Measurements from ENCODE around the gene CNOT4.

DNA sequence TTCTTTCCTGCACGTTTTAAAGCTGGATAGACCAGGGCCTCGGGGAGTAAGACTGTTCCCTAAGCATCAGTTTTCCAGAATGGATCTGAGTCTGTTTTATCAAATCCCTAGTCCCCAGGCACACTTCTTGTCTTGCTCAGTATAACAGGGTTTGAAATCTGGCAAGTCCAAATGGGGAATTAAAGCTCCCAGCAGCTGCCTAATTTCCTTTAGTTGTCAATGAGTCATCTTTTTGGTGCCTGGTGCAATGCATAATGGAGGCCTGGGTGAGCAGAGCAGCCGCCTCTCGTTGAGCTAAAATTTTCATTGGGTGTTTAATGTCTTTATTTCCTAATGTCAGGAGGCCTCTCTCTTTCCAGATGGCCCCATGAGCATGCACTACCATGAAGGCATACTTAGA lies 188.3 kb downstream of the CNOT4 start:
- TF ChIP-seq POLR2A (IDR thresholded peaks at IDR 0.05) = no peak
- TF ChIP-seq, protein P1, sequence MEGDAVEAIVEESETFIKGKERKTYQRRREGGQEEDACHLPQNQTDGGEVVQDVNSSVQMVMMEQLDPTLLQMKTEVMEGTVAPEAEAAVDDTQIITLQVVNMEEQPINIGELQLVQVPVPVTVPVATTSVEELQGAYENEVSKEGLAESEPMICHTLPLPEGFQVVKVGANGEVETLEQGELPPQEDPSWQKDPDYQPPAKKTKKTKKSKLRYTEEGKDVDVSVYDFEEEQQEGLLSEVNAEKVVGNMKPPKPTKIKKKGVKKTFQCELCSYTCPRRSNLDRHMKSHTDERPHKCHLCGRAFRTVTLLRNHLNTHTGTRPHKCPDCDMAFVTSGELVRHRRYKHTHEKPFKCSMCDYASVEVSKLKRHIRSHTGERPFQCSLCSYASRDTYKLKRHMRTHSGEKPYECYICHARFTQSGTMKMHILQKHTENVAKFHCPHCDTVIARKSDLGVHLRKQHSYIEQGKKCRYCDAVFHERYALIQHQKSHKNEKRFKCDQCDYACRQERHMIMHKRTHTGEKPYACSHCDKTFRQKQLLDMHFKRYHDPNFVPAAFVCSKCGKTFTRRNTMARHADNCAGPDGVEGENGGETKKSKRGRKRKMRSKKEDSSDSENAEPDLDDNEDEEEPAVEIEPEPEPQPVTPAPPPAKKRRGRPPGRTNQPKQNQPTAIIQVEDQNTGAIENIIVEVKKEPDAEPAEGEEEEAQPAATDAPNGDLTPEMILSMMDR (IDR thresholded peaks at IDR 0.05) = no peak

Data from stomach (tissue), 4 donors.